Measurements from ENCODE around the gene CP.
"Not testable (repeated sequence)": the region's sequence is repeated elsewhere in the genome, so short reads cannot be mapped to it uniquely, and the experiment has no call there.

Gene CP

GRCh38 chr3:149227591-149228268 lies 6.1 kb upstream of the CP start:
- DNase-seq (ENCODE audit: low read depth), result no peak

DNA sequence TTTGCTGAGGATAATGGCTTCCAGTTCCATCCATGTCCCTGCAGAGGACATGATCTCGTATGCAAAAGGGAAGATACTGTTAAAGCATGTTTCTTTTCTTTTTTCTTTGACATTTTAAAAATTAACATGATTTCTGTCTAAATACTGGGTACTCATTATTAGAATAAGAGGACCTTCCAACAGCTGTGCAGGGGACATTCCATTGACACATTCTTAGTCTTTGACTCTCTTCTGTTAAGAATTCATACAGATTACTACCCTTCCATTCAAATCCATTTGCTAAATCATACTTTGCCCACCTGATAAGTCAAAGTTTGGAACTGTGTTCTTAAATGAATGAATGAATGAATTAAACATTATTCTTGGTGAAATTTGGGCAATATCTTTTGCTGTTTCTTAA lies 5.1 kb upstream of the CP start:
- DNase-seq (ENCODE audit: low read depth), result no peak

DNA sequence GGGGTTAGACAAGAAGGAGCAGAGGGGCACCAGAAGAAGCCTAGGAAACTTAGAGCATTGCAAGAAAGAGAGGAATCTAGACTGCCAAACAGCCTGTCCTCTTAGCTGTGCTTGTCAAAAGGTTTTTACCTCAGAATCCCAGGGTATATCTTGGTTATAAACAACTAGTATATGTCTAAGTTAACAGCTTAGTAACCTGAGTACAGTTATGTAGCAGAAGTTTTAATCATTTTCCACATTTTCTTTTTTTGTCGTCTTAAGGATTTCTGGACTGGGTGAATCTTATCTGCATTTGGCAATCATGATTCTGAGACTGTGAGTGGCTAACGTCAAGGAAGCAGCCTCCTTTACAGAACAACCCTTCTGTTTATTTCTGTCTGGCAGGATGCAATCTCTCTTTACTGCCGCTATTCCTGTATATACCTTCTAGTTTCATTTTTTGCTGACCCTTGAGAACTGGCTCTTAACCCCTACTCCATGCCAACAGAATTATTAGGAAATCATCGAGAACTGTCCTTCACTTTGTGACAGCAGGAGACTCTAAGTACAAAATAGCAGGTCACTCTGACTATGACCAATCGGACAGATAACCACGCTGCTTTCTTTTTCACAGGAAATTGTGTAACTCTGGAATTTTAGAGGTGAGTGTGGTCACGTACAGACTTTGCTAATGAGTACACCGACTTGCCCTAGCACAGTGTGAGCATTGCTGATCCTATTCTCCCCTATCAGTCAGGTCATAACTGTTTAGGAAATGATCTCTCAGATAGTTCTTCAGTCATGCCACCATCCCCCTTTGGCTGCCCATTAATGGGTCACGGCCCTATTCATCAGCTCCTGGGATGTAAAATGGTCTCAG lies 3.3 kb upstream of the CP start:
- no peak for DNase-seq (ENCODE audit: low read depth)

DNA sequence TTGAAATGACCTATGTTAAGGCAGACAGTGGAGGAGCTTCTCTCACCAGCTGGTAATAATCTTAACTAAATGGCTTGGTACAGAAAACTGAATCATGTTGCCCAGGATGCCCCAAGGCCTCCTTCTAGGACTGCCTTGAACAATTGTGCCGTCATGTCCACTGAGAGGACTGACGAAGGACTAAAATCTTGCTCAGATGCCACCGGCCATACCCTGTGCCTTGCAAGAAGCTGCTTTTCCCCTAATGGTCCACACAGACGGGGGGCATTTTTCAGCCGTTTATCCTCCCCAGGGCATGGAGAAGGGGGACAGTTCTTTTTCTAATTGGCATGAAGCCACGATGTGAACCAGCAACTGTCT lies 1.8 kb upstream of the CP start:
- DNase-seq (ENCODE audit: low read depth), result no peak

GRCh38 chr3:149219380-149220121 lies 2.1 kb downstream of the CP start:
- DNase-seq (ENCODE audit: low read depth), result not testable (repeated sequence)

DNA sequence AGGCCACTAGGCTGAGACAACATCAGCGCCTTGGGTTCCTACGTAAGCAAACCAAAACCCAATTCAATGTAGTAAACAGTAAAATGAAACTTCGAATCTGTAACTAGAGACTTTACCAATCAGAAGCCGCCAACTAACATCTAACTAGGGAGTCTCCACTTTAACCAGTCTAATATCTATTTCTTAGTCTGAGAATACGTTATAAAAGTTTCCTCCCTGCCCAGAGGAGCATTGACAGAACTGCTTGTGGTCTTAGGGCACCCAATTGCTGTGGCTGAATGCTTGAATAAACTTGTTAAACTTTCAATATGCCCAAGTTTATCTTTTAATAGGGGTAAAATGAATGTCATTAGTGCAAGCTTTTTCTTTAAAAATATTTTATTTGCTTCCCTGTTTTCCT lies 4.3 kb downstream of the CP start:
- no peak for DNase-seq (ENCODE audit: low read depth)

DNA sequence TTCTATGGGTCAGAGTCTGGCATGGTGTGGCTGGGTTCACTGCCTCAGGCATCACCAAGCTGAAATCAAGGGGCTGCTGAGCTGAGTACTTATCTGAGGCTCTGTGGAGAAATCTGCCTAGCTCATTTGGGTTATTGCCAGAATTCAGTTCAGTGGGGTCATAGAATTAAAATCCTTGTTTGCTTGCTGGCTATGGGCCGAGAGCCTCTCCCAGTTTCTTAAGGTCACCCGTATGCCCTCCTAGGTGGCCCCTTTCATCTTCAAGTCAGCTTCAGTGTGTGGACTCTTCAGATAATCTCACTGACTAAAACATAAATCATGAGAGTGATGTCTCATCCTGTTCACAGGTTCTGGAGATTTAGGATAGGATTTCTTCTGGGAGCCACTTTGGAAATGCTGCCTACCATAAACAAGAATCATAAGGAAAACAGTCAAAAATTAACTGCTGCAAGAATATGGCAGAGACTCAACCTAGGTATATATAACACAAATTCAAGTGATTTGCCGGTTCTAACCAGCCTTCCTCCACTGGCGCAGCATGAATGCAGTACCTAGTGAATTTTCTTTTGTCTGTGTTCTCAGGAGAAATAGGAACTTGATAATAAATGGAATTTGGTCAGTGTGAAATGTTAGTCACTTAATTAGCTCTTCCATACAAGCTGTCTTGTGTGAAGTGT lies 5.3 kb downstream of the CP start:
- DNase-seq (ENCODE audit: low read depth), result no peak

DNA sequence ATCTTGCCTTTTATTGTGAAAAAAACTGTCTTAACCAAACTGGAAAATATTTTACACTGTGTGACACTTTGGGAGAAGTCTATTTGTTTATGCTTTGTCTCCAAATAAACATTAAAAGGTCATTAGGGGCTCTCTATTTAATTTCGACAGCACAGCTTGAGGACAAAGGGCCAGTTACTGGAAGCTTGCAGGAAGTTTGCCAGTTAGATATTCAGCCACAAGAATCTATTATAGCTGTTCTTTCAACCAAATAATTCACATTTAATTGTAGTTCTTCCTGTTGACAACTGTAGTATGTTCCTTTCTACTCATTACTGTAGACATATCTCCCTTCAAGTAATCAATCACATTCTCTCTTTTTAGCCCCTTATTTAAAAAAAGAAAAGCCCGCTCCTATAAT lies 6.1 kb downstream of the CP start:
- no peak for DNase-seq (ENCODE audit: low read depth)

- no peak for DNase-seq (ENCODE audit: low read depth)
Measured at GRCh38 chr3:149214702-149215101, 6.9 kb downstream of the CP start.

DNA sequence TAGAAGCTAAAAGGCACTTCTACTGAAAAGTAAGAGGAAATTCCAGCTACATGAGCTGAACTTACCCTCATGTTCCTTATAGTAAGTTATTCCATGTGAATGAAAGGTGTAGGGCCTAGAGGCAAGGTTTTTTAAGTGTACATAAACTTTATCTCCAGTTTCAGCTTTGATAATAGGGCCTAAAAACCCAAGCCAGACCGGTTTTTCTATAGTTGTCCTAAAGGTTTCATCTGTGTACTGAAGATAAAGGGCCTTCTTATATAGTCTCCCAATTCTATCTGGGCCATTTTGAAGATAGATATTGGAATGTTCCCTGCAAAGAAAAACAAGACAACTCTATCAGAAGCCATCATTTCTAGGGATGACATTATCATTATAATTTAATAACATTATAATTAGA lies 9.2 kb downstream of the CP start:
- no peak for DNase-seq (ENCODE audit: low read depth)

DNA sequence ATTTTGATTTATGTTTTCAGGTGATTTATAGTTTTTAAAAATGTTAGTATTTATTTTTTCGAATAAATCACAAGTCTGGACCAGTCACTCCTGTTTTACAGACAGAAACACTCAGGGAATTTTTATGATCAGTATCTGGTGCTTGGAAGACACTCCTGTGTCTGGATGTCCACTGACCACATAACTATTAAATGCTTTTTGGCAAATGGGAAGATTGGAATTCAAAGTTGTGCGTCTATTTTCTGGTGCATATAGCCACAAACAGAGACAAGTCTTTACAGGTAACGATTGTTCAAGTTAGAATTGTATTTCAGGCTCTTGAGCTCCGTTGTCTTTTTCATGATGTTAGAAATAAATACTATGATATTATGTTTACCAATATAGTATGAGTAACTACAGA lies 12.2 kb downstream of the CP start:
- no peak for DNase-seq (ENCODE audit: low read depth)

DNA sequence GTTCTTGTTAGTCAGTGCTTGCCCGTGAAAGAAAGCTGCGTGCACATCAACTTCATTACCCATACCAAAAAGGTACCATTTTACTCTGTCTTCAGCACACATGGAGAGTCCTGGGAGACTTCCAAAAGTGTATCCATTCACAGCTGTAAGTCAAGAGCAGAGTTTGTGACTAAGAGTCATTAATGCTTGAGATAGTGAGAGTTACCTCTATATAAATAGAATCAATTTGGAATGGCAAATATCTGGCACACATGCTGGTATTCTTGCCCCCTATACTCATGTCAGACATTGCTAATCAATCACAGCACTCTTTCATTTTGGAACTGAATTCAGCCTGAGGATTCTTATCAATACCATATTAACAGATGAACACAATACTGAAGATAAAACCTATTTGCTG lies 14.2 kb downstream of the CP start:
- DNase-seq (ENCODE audit: low read depth), result no peak

DNA sequence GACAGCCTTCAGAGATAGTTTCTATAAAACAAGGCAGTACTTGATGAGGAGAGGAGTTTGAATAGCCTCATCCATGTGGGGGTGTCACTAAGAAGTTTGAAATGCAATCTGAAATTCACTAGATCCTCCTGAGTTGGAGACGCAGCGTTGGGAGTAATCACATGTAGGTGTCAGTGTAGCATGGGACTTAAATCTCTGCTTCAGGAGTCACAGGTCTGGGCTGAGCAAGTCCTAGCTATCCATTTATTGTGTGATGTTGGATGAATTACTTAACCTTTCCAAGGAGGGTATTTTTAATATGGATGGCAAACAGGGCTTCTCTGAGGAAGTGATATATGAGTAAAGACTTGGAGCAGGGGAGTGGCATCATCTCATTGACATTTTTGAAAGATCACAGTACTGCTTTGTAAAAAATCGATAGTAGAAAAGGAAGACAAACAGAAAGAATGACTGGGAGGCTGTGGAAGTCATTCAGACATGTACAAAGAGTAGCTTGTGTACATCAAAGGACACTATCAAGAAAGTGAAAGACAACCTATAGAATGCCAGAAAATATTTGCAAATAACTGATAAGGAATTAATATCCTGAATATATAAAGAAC lies 17.1 kb downstream of the CP start:
- DNase-seq (ENCODE audit: low read depth), result no peak

GRCh38 chr3:149203758-149204157 lies 17.9 kb downstream of the CP start:
- no peak for DNase-seq (ENCODE audit: low read depth)

GRCh38 chr3:149199474-149199873 lies 22.2 kb downstream of the CP start:
- no peak for DNase-seq (ENCODE audit: low read depth)

- no peak for DNase-seq (ENCODE audit: low read depth)
Measured at GRCh38 chr3:149198611-149199010, 23.0 kb downstream of the CP start.

DNA sequence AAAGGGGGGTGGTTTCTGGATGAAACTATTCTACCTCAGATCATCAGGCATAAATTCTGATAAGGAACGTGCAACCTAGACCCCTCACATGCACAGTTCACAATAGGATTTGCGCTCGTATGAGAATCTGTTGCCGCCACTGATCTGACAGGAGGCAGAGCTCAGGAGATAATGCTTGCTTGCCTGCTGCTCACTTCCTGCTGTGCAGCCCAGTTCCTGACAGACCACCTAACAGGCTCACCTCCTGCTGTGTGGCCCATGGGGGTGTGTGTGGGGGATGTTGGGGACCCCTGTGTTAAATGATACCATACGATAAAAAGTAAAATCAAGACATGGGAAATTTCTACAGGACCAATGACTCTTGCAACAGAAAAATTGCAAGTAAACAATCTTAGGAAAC lies 24.0 kb downstream of the CP start:
- no peak for DNase-seq (ENCODE audit: low read depth)

DNA sequence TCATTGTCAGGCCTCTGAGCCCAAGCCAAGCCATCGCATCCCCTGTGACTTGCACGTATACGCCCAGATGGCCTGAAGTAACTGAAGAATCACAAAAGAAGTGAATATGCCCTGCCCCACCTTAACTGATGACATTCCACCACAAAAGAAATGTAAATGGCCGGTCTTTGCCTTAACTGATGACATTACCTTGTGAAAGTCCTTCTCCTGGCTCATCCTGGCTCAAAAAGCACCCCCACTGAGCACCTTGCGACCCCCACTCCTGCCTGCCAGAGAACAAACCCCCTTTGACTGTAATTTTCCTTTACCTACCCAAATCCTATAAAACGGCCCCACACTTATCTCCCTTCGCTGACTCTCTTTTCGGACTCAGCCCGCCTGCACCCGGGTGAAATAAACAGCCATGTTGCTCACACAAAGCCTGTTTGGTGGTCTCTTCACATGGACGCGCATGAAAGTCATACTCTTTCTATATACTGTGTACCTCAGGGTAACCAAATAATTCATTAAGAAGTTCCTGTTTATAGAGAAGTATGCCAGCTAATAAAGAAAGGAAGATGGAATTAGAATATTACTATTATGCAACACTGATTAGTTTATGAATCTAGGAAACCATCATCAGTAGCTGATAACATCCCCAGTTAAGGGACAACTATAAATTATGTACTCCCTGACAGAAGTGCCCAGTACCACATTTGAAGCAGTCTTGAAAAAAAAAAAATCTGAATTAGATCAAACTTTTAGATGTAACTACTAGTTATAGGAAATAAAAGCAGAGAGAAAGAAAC lies 24.6 kb downstream of the CP start:
- not testable (repeated sequence) for DNase-seq (ENCODE audit: low read depth)

DNA sequence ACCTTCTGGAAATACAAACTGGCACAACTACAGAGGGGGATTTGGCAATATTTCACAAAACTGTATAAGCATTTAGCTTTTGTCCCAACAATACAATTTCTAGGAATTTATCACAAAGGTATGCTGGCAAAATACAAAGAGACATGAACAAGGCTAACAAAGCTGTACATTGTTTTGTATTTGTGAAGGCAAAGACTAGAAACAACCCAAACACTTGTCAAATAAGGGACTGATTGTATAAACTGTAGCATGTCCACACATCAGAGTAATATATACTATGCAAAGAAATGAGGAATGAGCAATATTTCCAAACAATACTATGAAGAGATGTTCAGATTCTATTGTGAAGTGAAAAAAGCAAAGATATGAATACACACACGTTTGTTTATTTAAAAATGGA lies 26.4 kb downstream of the CP start:
- no peak for DNase-seq (ENCODE audit: low read depth)

- DNase-seq (ENCODE audit: low read depth), result no peak
Measured at GRCh38 chr3:149188494-149188893, 33.1 kb downstream of the CP start.

DNA sequence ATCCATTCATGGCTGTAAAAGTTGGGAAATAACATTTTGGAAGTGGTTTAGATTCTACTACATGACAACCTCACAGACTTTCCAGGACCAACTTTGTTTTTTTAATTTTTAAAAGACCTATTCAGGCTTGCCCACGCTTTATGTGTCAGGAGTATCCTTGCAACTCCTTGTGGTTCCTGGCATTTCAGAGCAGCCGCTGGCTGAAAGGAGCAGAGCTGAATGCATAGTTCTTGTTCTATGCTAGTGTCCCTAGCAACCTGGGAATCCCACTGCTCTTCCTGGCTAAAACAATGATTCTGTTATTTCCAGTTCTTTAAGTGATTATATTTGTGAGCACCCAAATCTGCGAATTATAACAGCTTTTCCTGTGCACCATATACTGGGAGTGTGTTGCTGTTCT lies 34.9 kb downstream of the CP start:
- no peak for DNase-seq (ENCODE audit: low read depth)

All from CMK (cell line).